ENCODE results near the gene PSORS1C2.

DNA sequence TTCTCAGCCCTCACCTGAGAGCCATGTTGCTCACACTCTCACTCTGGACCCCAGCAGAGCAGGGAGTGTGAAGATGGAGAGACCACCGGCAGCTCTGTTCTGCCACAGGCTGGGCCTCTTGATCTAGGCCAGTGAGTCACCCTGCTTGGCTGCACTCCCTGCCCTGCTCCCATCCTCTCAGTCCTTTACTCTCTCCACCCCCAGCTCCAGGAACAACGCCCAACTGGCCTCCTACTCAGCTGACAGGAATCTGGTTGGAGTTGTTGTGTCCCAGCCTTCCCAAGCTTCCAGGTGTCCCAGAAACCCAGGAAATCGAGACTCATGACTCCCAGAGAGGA is 24.4 kb downstream of the PSORS1C2 start, which contains the start of gene PSORS1C1:
- TF ChIP-seq YY1 (IDR thresholded peaks at IDR 0.05; ENCODE audit: insufficient read depth, insufficient read length) = no peak
- TF ChIP-seq SUZ12 (IDR thresholded peaks at IDR 0.05; ENCODE audit: extremely low read depth, insufficient read depth, insufficient read length) = no peak
